HepG2 (cell line): ENCODE results near the gene ANKRD37. TPM values are rescaled to one million over a fixed set of nuclear protein-coding genes. Genes with fewer than 3 reads are reported as not detected.

Experiments used
- CENPBD1 ChIP-seq: sonication (generic); formaldehyde crosslinking; IDR thresholded peaks from 2 replicates; pipeline ENCODE4 v1.8.0; 2022; ENCODE audit warnings: missing genetic modification reagents, low read depth, mild to moderate bottlenecking, borderline replicate concordance
- EED ChIP-seq: sonication (generic); formaldehyde crosslinking; IDR thresholded peaks from 2 replicates; pipeline ENCODE4 v1.5.0; 2020; ENCODE audit warnings: mild to moderate bottlenecking, missing genetic modification reagents
- HMGXB3 ChIP-seq: sonication (generic); formaldehyde crosslinking; IDR thresholded peaks from 2 replicates; pipeline ENCODE4 v1.4.0; 2020; ENCODE audit warnings: missing genetic modification reagents, borderline replicate concordance
- HNRNPLL ChIP-seq: fragments of 200-400 bp; formaldehyde crosslinking; IDR thresholded peaks from 2 replicates; pipeline ENCODE4 v1.6.1; 2017; ENCODE audit warnings: mild to moderate bottlenecking, low read depth, low read length; ENCODE audit not compliant: poor library complexity, severe bottlenecking
- KDM1A ChIP-seq: IDR thresholded peaks from 2 replicates; pipeline ENCODE4 v1.6.1; 2016; ENCODE audit warnings: missing compliant biosample characterization
- NFIC ChIP-seq: IDR thresholded peaks from 2 replicates; pipeline ENCODE4 v1.6.1; 2012; ENCODE audit warnings: mild to moderate bottlenecking, low read length, inconsistent platforms
- SSRP1 ChIP-seq: IDR thresholded peaks from 2 replicates; pipeline ENCODE4 v1.6.1; 2016; ENCODE audit warnings: control low read depth
- ZBTB3 ChIP-seq: sonication (generic); formaldehyde crosslinking; IDR thresholded peaks from 2 replicates; pipeline ENCODE4 v1.4.0; 2020; ENCODE audit warnings: low read depth, mild to moderate bottlenecking, moderate library complexity, missing genetic modification reagents, borderline replicate concordance
- ZFP91 ChIP-seq: sonication (generic); formaldehyde crosslinking; IDR thresholded peaks from 2 replicates; pipeline ENCODE4 v1.9.0; 2022; ENCODE audit warnings: missing genetic modification reagents, mild to moderate bottlenecking, borderline replicate concordance
- ZHX2 ChIP-seq, 2 experiments: sonication (generic) in 1 of 2; formaldehyde crosslinking in 1 of 2; IDR thresholded peaks; 2 replicates each; pipeline versions ENCODE4 v1.6.1 to v1.9.0; 2014 to 2022; ENCODE audit warnings: antibody characterized with exemption in 1 of 2, borderline replicate concordance in 1 of 2, inconsistent platforms in 1 of 2, low read depth in 1 of 2, missing genetic modification reagents in 1 of 2
- ZMYM2 ChIP-seq: sonication (generic); formaldehyde crosslinking; IDR thresholded peaks from 2 replicates; pipeline ENCODE4 v1.8.0; 2022; ENCODE audit warnings: mild to moderate bottlenecking, missing genetic modification reagents
- ZNF296 ChIP-seq: sonication (generic); formaldehyde crosslinking; conservative IDR thresholded peaks from 2 replicates; pipeline ENCODE4 v1.5.0; 2020; ENCODE audit warnings: mild to moderate bottlenecking, missing genetic modification reagents
- ZNF468 ChIP-seq: sonication (generic); formaldehyde crosslinking; IDR thresholded peaks from 2 replicates; pipeline ENCODE4 v1.8.0; 2022; ENCODE audit warnings: mild to moderate bottlenecking, moderate library complexity, missing genetic modification reagents
- ZNF562 ChIP-seq: sonication (generic); formaldehyde crosslinking; IDR thresholded peaks from 2 replicates; pipeline ENCODE4 v1.8.0; 2022; ENCODE audit warnings: missing genetic modification reagents, borderline replicate concordance
- ZNF644 ChIP-seq: IDR thresholded peaks from 2 replicates; pipeline ENCODE4 v1.6.1; 2016; ENCODE audit warnings: low read depth
- ZNF841 ChIP-seq: sonication (generic); formaldehyde crosslinking; IDR thresholded peaks from 2 replicates; pipeline ENCODE4 v1.8.1; 2023; ENCODE audit warnings: missing genetic modification reagents, borderline replicate concordance
- polyA plus RNA-seq, 8 experiments: library from polyadenylated mRNA; depleted of rRNA in 3 of 8; stranded (reverse) in 7 of 8; unstranded in 1 of 8; fragments of >200 nt; fragmentation: Illumina TruSeq in 4 of 8; extraction: Trizol in 4 of 8; gene quantifications; 2 replicates each; pipeline versions ENCODE4 v1.2.1 to v1.2.3, GENCODE V29; 2011 to 2016; ENCODE audit warnings: low read depth in 4 of 8, missing spikeins in 1 of 8, mixed read lengths in 1 of 8; ENCODE audit not compliant: insufficient read depth in 1 of 8
- total RNA-seq, 5 experiments: library from RNA; depleted of rRNA; stranded (reverse); fragments of >200 nt; fragmentation: Illumina TruSeq; extraction: Trizol; gene quantifications; 2 replicates each; pipeline ENCODE4 v1.2.3, GENCODE V29; 2016; ENCODE audit warnings: low read depth in 1 of 5
- TF ChIP-seq, protein P1 (sequence below): sonication (generic); formaldehyde crosslinking; IDR thresholded peaks from 2 replicates; pipeline ENCODE4 v1.5.0; 2020; ENCODE audit warnings: missing genetic modification reagents, mild to moderate bottlenecking, borderline replicate concordance

ANKRD37 gene
- total and polyA plus RNA-seq, 2 of the 13 experiments (the other 11 are each of a cell fraction or from before 2014, with no cell fraction given) = 2.2 to 51.4 TPM

GRCh38 chr4:185380320-185380719 lies 16.3 kb upstream of the ANKRD37 start (continued):
- TF ChIP-seq KDM1A (no peak), ZHX2 (IDR thresholded peaks at IDR 0.05; ENCODE audit: low read depth) (no peak), ZHX2 (CRISPR knock-in tag; IDR thresholded peaks at IDR 0.05; ENCODE audit: borderline replicate concordance) (no peak), ZNF468 (CRISPR knock-in tag) (no peak), ZNF562 (CRISPR knock-in tag) (no peak), HNRNPLL (no peak), HMGXB3 (CRISPR knock-in tag) (no peak), EED (CRISPR knock-in tag) (no peak), SSRP1 (CRISPR knock-in tag) (no peak), ZNF841 (CRISPR knock-in tag) (no peak), NFIC (peak; percentile 29; the same call in 1 of the 2 replicates), ZNF644 (CRISPR knock-in tag) (peak; percentile 97), ZNF296 (CRISPR knock-in tag) (no peak), ZBTB3 (CRISPR knock-in tag) (no peak), CENPBD1 (CRISPR knock-in tag) (no peak), ZMYM2 (CRISPR knock-in tag) (no peak), ZFP91 (CRISPR knock-in tag) (no peak)
- TF ChIP-seq, protein P1, sequence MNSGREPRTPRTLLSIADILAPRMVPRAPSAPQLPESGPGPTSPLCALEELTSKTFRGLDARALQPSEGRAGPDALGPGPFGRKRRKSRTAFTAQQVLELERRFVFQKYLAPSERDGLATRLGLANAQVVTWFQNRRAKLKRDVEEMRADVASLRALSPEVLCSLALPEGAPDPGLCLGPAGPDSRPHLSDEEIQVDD (CRISPR knock-in tag) = no peak
